Measurements from ENCODE around the gene POU4F2.
"Not testable (repeated sequence)": the region's sequence is repeated elsewhere in the genome, so short reads cannot be mapped to it uniquely, and the experiment has no call there.

The POU4F2 gene

DNA sequence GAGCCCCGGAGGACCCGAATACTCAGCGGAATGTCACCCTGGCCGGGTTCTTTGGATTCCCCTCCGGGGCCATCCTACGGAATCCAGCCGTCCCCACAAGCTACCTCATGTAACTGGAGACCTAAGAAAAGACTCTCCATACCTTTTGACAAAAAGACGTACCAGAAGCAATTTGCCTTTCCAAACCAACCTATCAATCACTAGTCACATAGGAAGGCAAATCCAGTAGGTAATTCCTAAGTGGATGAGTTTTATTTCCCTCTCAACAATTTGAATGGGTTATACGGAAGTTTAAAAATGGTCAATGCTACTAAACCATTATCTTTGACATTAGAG lies 16.8 kb downstream of the POU4F2 start:
- no peaks in the 10 kb centered on the region for H3K27me3 ChIP-seq (ENCODE audit: insufficient read depth, low read depth)
- H2AFZ ChIP-seq (ENCODE audit: low read depth), result no peak overlapping the region
- no peak overlapping the region for H3K27ac ChIP-seq
- no peak overlapping the region for H3K4me2 ChIP-seq
- no peak overlapping the region for H3K4me3 ChIP-seq (IDR thresholded peaks at IDR 0.05; ENCODE audit: insufficient read depth, low read depth, low read length)
- TF ChIP-seq, protein P1, sequence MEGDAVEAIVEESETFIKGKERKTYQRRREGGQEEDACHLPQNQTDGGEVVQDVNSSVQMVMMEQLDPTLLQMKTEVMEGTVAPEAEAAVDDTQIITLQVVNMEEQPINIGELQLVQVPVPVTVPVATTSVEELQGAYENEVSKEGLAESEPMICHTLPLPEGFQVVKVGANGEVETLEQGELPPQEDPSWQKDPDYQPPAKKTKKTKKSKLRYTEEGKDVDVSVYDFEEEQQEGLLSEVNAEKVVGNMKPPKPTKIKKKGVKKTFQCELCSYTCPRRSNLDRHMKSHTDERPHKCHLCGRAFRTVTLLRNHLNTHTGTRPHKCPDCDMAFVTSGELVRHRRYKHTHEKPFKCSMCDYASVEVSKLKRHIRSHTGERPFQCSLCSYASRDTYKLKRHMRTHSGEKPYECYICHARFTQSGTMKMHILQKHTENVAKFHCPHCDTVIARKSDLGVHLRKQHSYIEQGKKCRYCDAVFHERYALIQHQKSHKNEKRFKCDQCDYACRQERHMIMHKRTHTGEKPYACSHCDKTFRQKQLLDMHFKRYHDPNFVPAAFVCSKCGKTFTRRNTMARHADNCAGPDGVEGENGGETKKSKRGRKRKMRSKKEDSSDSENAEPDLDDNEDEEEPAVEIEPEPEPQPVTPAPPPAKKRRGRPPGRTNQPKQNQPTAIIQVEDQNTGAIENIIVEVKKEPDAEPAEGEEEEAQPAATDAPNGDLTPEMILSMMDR (conservative IDR thresholded peaks at IDR 0.05; ENCODE audit: low read depth, low read length), result no peak
- no peaks in the 10 kb centered on the region for H3K4me1 ChIP-seq (ENCODE audit: low read depth, poor library complexity, severe bottlenecking)
- H3K79me2 ChIP-seq (ENCODE audit: insufficient read depth, low read depth), result no peaks in the 10 kb centered on the region
- H3K36me3 ChIP-seq (ENCODE audit: insufficient read depth), result no peaks in the 10 kb centered on the region
- no peak overlapping the region for H3K9ac ChIP-seq
- H4K20me1 ChIP-seq (ENCODE audit: insufficient read depth), result no peaks in the 10 kb centered on the region

DNA sequence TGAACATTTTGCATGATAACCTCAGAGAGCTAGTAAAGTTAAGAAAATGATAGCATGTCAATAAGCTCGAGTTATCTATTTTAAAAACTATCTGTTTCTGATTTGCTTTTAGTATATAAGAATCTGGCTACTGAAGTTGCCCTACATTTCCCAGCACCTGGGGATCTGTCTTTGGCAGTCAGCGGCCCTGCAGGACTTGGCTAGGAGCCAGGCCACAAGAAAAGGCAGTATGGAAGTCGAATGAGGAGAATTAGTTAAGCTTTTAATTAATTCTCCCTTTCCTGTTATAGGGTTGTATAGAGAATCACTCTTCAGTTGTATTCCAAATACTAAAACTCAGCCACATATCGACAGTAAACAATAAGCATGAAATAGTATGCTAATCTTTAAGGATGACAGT lies 22.7 kb downstream of the POU4F2 start:
- no peaks in the 10 kb centered on the region for H3K79me2 ChIP-seq (ENCODE audit: insufficient read depth, low read depth)
- TF ChIP-seq, protein P1 (conservative IDR thresholded peaks at IDR 0.05; ENCODE audit: low read depth, low read length), result no peak
- no peak overlapping the region for H2AFZ ChIP-seq (ENCODE audit: low read depth)
- H3K27me3 ChIP-seq (ENCODE audit: insufficient read depth, low read depth), result no peaks in the 10 kb centered on the region
- no peak overlapping the region for H3K4me3 ChIP-seq (IDR thresholded peaks at IDR 0.05; ENCODE audit: insufficient read depth, low read depth, low read length)
- no peaks in the 10 kb centered on the region for H3K4me1 ChIP-seq (ENCODE audit: low read depth, poor library complexity, severe bottlenecking)
- no peaks in the 10 kb centered on the region for H3K36me3 ChIP-seq (ENCODE audit: insufficient read depth)
- no peak overlapping the region for H3K4me2 ChIP-seq
- no peak overlapping the region for H3K27ac ChIP-seq
- no peak overlapping the region for H3K9ac ChIP-seq
- no peaks in the 10 kb centered on the region for H4K20me1 ChIP-seq (ENCODE audit: insufficient read depth)

DNA sequence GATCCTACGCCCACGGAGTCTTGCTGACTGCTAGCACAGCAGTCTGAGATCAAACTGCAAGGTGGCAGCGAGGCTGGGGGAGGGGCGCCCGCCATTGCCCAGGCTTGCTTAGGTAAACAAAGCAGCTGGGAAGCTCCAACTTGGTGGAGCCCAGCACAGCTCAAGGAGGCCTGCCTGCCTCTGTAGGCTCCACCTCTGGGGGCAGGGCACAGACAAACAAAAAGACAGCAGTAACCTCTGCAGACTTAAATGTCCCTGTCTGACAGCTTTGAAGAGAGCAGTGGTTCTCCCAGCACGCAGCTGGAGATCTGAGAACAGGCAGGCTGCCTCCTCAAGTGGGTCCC lies 25.2 kb downstream of the POU4F2 start:
- not testable (repeated sequence) for H3K36me3 ChIP-seq (ENCODE audit: insufficient read depth); H3K27ac ChIP-seq; H2AFZ ChIP-seq (ENCODE audit: low read depth); H4K20me1 ChIP-seq (ENCODE audit: insufficient read depth); H3K4me1 ChIP-seq (ENCODE audit: low read depth, poor library complexity, severe bottlenecking); H3K79me2 ChIP-seq (ENCODE audit: insufficient read depth, low read depth); H3K27me3 ChIP-seq (ENCODE audit: insufficient read depth, low read depth); H3K9ac ChIP-seq; H3K4me3 ChIP-seq (IDR thresholded peaks at IDR 0.05; ENCODE audit: insufficient read depth, low read depth, low read length); H3K4me2 ChIP-seq

DNA sequence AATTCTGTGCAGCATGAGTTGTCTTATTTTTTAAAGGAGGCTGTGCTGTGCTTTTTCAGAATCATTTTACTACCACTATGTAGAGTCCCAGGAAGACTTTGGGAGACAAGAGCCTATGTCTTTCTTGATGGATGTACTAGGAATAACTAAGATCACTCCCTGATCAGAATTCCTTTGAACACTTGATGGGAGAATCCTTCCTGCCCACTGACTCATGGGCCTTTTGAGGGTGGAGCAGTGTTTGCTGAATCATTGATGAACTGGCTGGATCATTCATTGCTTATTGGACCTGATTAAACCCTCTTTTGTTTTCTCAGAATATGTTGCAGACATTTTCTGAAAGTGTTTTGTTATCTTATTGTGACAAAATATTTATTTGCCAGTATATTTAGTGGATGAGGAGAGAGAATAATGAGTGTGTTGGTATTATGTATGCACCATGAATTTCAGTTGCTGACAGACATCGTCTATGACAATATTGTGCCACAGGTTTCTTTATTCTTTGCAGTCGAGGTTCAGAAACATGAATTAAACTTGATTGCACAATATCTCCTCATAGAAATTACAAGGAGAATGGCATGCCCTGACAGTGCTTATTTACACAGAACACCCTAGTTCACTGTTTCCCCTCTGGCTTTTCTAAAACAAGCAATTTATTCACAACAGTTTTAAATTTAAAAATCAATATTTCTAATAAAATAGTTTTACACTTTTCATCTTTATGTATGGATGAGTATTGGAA lies 36.3 kb downstream of the POU4F2 start:
- H3K4me1 ChIP-seq (ENCODE audit: low read depth, poor library complexity, severe bottlenecking), result no peaks in the 10 kb centered on the region
- H3K79me2 ChIP-seq (ENCODE audit: insufficient read depth, low read depth), result no peaks in the 10 kb centered on the region
- TF ChIP-seq, protein P1 (conservative IDR thresholded peaks at IDR 0.05; ENCODE audit: low read depth, low read length), result no peak

More for the DNA sequence above, 36.3 kb downstream of the POU4F2 start:
- Histone ChIP-seq H2AFZ (ENCODE audit: low read depth) (no peak overlapping the region), H3K4me2 (no peak overlapping the region), H3K4me3 (IDR thresholded peaks at IDR 0.05; ENCODE audit: insufficient read depth, low read depth, low read length) (no peak overlapping the region), H4K20me1 (ENCODE audit: insufficient read depth) (no peaks in the 10 kb centered on the region), H3K27ac (no peak overlapping the region), H3K36me3 (ENCODE audit: insufficient read depth) (no peaks in the 10 kb centered on the region), H3K9ac (no peak overlapping the region), H3K27me3 (ENCODE audit: insufficient read depth, low read depth) (no peaks in the 10 kb centered on the region)

Measured in KMS-11 (cell line).